GM10847 (cell line): ENCODE measurements around the gene STAC2.

Experiments used
- POLR2A ChIP-seq: IDR thresholded peaks from 2 replicates; pipeline ENCODE4 v1.6.1; 2011; ENCODE audit not compliant: insufficient read length; ENCODE audit errors: extremely low read depth

Gene STAC2

GRCh38 chr17:39205112-39205526 lies 20.6 kb downstream of the STAC2 start:
- no peak for TF ChIP-seq POLR2A

- no peak for TF ChIP-seq POLR2A
Measured at GRCh38 chr17:39204245-39204644, 21.5 kb downstream of the STAC2 start.

DNA sequence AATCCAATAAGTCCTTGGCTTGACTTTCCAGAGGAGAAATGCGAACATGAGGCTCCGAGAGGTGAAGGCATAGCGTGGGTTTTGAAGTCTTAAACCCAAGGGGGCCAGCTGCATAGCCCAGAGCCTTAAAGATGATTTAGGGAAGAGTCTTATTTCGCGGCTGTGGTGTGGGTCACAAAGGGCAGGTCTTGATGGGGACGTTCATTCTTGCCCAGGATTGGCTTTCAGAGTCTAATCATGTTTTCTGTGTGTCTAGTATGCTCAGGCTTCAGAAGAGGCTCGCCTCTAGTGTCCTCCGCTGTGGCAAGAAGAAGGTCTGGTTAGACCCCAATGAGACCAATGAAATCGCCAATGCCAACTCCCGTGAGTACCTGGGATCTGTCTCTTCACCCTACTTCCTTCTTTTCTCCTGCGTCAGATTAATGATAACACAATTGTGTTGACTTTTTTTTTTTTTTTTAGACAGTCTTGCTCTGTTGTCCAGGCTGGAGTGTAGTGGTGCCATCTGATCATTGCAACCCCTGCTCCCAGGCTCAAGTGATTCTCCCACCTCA lies 24.7 kb downstream of the STAC2 start:
- no peak for TF ChIP-seq POLR2A

DNA sequence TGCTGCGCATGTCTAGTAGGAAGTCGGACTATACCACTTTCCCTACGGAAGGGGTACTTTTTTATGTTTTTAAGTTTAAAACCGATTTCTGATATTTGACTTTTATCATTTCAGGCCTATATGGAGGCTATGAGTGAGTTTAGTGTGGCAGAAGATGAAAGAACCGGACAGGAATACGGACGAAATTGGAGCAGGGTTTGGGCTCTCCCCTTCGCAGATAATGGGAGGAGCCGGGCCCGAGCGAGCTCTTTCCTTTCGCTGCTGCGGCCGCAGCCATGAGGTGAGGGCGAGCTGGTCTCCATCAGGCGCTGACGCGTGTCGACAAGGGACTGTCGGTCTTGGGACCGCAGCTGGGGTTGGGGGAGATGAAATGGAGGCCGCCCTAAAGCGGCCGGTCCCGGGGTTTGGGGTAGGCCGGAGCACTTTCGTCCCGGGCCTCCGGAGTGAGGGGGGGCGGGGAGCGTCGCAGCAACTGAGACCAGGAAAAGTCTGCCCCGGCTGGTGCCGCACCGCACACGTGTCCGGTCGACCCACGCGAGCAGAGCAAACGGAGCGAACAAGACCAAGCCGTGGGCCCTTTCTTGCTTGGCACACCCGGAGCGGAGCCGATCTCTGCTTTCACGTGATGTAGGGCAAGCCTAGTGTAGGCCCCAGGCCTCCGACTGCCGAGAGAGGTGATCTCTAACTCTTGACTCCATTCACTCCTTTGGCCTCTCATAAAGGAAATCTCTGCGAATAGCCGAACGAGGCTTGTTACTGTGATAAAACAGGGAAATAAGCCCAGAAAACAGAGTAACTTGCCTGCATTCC lies 25.5 kb downstream of the STAC2 start, which contains the start of gene RPL19:
Gene RPL19, plus strand, starts transcription at position 214 of the 810 bp plus-strand sequence. Its CDS starts 62 bp downstream, at position 276.
- TF ChIP-seq POLR2A = peak; percentile 97

DNA sequence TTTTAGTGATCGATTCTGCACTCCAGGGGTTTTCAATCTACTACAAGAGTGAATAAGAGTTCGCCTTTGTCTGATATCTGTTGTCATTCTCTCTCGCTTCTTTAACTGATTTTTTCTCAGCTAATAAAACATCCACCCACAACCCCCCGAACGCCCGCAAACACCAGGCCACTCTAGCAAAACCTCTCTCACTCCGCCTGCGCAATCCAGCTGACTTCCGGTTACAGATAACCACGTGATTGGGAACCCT lies 26.0 kb downstream of the STAC2 start:
- TF ChIP-seq POLR2A = no peak

- TF ChIP-seq POLR2A = no peak
Measured at GRCh38 chr17:39198186-39198566, 27.6 kb downstream of the STAC2 start.

DNA sequence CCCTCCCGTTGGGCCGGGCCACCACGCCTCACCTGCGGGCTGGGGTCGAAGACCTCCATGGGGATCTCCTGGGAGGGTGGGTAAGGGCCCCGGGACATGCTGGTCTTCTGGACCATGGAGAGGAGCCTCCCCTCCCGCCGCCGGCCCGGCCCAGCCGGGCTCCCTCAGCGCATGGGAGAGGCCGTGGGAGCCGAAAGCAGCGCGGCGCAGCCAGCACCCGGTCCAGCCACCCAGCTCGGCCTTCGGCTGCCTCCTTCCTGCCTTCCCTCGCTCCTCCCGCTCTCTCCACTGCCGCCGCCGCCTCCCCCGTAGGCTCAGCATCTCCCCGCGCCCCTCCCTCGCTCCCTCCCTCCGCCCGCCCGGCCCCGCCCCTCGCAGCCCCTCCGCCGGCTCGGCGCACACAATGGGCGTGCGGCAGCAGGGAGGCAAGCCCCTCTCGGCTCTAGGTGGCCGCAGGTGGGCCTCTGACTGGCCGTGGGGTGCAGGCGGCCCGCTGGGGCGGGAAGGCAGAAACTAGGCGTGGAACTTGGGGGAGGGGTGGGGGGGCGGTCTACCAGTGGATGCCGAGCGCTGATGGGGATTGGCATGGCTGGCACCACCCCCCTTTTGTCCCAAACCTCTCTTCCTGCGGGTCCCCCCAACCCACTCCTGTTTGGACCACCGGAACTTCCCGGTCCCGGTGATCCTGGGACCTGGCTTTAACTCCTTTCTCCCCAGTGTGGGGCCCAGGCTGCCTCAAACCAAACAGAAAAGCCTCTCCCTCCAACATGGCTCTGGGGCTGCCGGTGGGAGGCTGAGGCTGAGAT lies 28.2 kb downstream of the STAC2 start, which contains the start of gene CACNB1:
Gene CACNB1, minus strand, starts transcription at position 290 of the 806 bp plus-strand sequence. Its CDS starts 174 bp downstream, at position 116.
- TF ChIP-seq POLR2A = peak; percentile 47

- TF ChIP-seq POLR2A = no peak
Measured at GRCh38 chr17:39196808-39197291, 28.9 kb downstream of the STAC2 start.

GRCh38 chr17:39196241-39196807 lies 29.4 kb downstream of the STAC2 start:
- no peak for TF ChIP-seq POLR2A

DNA sequence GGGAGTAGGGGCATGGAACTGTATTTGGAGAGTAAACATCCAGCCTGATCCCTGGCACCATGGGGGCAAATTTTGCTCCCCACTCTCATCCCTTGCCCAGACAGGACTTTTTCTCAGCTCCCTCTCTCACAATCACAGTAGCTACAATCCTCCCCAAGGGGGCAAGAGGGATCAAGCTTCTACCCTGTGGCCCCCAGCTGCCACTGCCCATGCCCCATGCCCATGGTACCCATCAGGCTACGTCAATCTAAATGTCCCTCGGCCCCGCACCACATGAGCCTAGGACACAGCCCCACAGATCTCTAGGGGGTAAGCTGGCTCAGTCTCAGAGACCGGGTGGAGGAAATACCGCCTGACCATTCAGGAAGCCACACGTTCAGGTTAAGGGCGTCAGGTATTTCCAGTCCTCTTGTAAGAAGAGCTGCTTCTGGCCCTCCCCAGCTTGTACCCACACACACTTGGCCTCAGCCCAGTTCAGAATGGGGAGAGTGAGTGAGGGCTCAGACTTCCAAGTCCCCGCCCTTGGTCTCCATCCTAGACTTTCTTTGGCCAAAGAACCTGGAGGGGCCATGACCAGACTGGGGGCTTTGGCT lies 30.1 kb downstream of the STAC2 start:
- no peak for TF ChIP-seq POLR2A

DNA sequence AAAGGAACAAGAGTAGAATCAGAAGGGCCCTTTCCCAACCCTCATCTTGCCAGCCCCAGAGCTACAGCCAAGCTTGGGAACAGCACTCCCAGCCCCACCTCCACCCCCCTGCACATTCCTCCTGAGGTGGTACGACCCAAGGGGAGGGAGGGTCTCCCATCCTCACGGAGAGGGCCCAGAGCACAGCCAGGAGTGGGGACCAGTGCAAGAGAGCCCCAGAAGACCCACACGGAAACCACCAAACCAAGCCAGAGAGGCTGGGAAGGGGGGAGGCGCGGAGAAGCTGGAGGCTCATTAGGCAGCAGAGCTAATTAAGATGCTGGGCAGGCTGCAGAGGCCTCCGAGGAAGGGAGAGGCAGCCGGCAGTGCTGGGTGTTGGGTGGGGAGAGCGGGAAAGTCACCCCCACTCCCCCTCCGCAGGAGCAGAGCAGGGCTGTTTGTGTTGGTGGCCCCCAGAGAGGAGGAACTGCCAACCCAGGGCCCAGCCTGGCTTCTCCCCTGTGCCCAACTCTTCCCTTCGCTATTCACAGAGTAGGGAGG lies 30.7 kb downstream of the STAC2 start:
- TF ChIP-seq POLR2A = no peak

GRCh38 chr17:39194089-39194984 lies 31.4 kb downstream of the STAC2 start:
- TF ChIP-seq POLR2A = no peak

GRCh38 chr17:39193346-39193745 lies 32.4 kb downstream of the STAC2 start:
- no peak for TF ChIP-seq POLR2A

GRCh38 chr17:39192901-39193300 lies 32.8 kb downstream of the STAC2 start:
- no peak for TF ChIP-seq POLR2A
